GM19328 (cell line): Measurements from ENCODE around the gene SOCS3.
"Not testable (repeated sequence)": the region's sequence is repeated elsewhere in the genome, so short reads cannot be mapped to it uniquely, and the experiment has no call there.

Experiments
- ATAC-seq: cut with Tn5 transposase; IDR thresholded peaks from one replicate; pipeline ENCODE4 v1.9.1; 2021; ENCODE audit warnings: mild to moderate bottlenecking, moderate library complexity; ENCODE audit not compliant: unreplicated experiment

Gene SOCS3

GRCh38 chr17:78313735-78314648, 45.9 kb downstream of the SOCS3 start:
- ATAC-seq = no peak

DNA sequence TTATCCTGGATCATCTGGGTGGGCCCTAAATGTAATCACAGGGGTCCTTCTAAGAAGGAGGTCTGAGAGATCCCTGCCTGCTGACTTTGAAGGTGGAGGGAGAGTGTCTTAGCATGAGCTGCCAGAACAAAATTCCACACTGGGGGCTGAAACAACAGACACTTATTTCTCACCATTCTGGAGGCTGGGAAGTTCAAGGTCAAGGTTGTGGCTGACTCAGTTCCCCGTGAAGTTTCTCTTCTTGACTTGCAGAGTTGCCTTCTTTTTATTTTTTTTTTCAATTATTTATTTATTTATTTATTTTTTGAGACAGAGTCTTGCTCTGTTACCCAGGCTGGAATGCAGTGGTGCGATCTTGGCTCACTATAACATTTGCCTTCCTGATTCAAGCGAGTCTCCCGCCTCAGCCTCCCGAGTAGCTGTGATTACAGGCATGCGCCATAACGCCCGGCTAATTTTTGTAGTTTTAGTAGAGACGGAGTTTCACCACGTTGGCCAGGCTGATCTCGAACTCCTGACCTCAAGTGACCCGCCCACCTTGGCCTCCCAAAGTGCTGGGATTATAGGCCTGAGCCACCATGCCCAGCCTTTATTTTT, 50.1 kb downstream of the SOCS3 start:
- ATAC-seq = not testable (repeated sequence)

- no peak for ATAC-seq
Measured at GRCh38 chr17:78307887-78308638, 51.8 kb downstream of the SOCS3 start.

GRCh38 chr17:78306913-78307312, 53.0 kb downstream of the SOCS3 start:
- ATAC-seq = no peak
